GM12878 (cell line): ENCODE data around the gene FANCF. TPM values are rescaled to one million over a fixed set of nuclear protein-coding genes. Genes with fewer than 3 reads are reported as not detected.

Experiments
- BCL3 ChIP-seq: IDR thresholded peaks from 2 replicates; pipeline ENCODE4 v1.6.1; 2011; ENCODE audit warnings: borderline replicate concordance, low read depth, mild to moderate bottlenecking, moderate library complexity, low read length; ENCODE audit not compliant: insufficient read depth, poor library complexity, severe bottlenecking
- BRCA1 ChIP-seq: IDR thresholded peaks from 2 replicates; pipeline ENCODE4 v1.6.1; 2011; ENCODE audit warnings: low read depth, low read length, improper control_type of control experiment
- CEBPB ChIP-seq, 2 experiments: fragments of 150-350 bp in 1 of 2; IDR thresholded peaks; 2 replicates each; pipeline ENCODE4 v1.6.1; 2012 to 2014; ENCODE audit warnings: low read depth in 2 of 2, low read length in 2 of 2, borderline replicate concordance in 1 of 2, inconsistent platforms in 1 of 2
- CHD4 ChIP-seq: fragments of 200-600 bp; sonication (generic); IDR thresholded peaks from 2 replicates; pipeline ENCODE4 v1.6.1; 2016; ENCODE audit warnings: mild to moderate bottlenecking
- CREM ChIP-seq: IDR thresholded peaks from 2 replicates; pipeline ENCODE4 v1.6.1; 2014; ENCODE audit warnings: antibody characterized with exemption, low read depth
- ESRRA ChIP-seq: IDR thresholded peaks from 2 replicates; pipeline ENCODE4 v1.6.1; 2012; ENCODE audit warnings: mild to moderate bottlenecking, low read length, improper control_type of control experiment
- EZH2 ChIP-seq: IDR thresholded peaks from 2 replicates; pipeline ENCODE4 v1.6.1; 2012; ENCODE audit warnings: low read depth, mild to moderate bottlenecking, control low read depth, inconsistent platforms, low read length, borderline replicate concordance; ENCODE audit not compliant: control insufficient read depth
- HDAC2 ChIP-seq: fragments of 200-600 bp; sonication (generic); IDR thresholded peaks from 2 replicates; pipeline ENCODE4 v1.6.1; 2017
- HDGF ChIP-seq: fragments of 450-650 bp; IDR thresholded peaks from 2 replicates; pipeline ENCODE4 v1.6.1; 2016; ENCODE audit warnings: antibody characterized with exemption
- HSF1 ChIP-seq: fragments of 150-350 bp; IDR thresholded peaks from 2 replicates; pipeline ENCODE4 v1.6.1; 2014; ENCODE audit warnings: mild to moderate bottlenecking, low read depth, low read length
- MAX ChIP-seq: IDR thresholded peaks from 2 replicates; pipeline ENCODE4 v1.6.1; 2012; ENCODE audit warnings: low read depth, low read length, improper control_type of control experiment
- NFIC ChIP-seq: IDR thresholded peaks from 2 replicates; pipeline ENCODE4 v1.6.1; 2012; ENCODE audit warnings: low read depth, mild to moderate bottlenecking, inconsistent platforms, low read length, moderate library complexity
- NFYA ChIP-seq: IDR thresholded peaks from 2 replicates; pipeline ENCODE4 v1.6.1; 2011; ENCODE audit warnings: low read depth, mild to moderate bottlenecking, low read length, improper control_type of control experiment, borderline replicate concordance
- POLR2A ChIP-seq: IDR thresholded peaks from 2 replicates; pipeline ENCODE4 v1.6.1; 2011; ENCODE audit warnings: low read depth, mild to moderate bottlenecking, low read length
- POU2F2 ChIP-seq: IDR thresholded peaks from 3 replicates; pipeline ENCODE4 v1.6.1; 2011; ENCODE audit warnings: low read depth, mild to moderate bottlenecking, low read length, borderline replicate concordance
- RAD51 ChIP-seq: fragments of 450-650 bp; IDR thresholded peaks from 2 replicates; pipeline ENCODE4 v1.6.1; 2016; ENCODE audit warnings: moderate library complexity, mild to moderate bottlenecking, inconsistent platforms
- RBBP5 ChIP-seq: fragments of 200-600 bp; sonication (generic); conservative IDR thresholded peaks from 2 replicates; pipeline ENCODE4 v1.6.1; 2016
- REST ChIP-seq: IDR thresholded peaks from 2 replicates; pipeline ENCODE4 v1.6.1; 2012; ENCODE audit warnings: mild to moderate bottlenecking, low read depth, low read length
- SPI1 ChIP-seq: IDR thresholded peaks from 2 replicates; pipeline ENCODE4 v1.6.1; 2011; ENCODE audit warnings: low read depth, mild to moderate bottlenecking, low read length, moderate library complexity, borderline replicate concordance; ENCODE audit not compliant: insufficient read depth
- STAT3 ChIP-seq: IDR thresholded peaks from 2 replicates; pipeline ENCODE4 v1.6.1; 2011; ENCODE audit warnings: low read depth, low read length, improper control_type of control experiment
- SUPT20H ChIP-seq: IDR thresholded peaks from 2 replicates; pipeline ENCODE4 v1.6.1; 2011; ENCODE audit warnings: low read depth, mild to moderate bottlenecking, low read length, moderate library complexity, borderline replicate concordance; ENCODE audit not compliant: control insufficient read depth
- YBX1 ChIP-seq: fragments of 450-650 bp; IDR thresholded peaks from 2 replicates; pipeline ENCODE4 v1.6.1; 2016; ENCODE audit warnings: antibody characterized with exemption
- YY1 ChIP-seq: IDR thresholded peaks from 2 replicates; pipeline ENCODE4 v1.6.1; 2011; ENCODE audit warnings: low read depth, mild to moderate bottlenecking, low read length
- ZNF217 ChIP-seq: fragments of 450-650 bp; IDR thresholded peaks from 2 replicates; pipeline ENCODE4 v1.6.1; 2017; ENCODE audit warnings: antibody characterized with exemption, mild to moderate bottlenecking
- polyA plus RNA-seq, 11 experiments: library from polyadenylated mRNA; depleted of rRNA in 4 of 11; unstranded in 6 of 11; stranded (reverse) in 5 of 11; fragments of >200 nt; fragmentation: Nextera tagmentation in 4 of 11; fragmentation: Illumina TruSeq in 1 of 11; extraction: Ambion mirVana in 4 of 11; extraction: Trizol in 1 of 11; gene quantifications; 1 replicate in 1 of 11; 2 replicates in 10 of 11; pipeline versions ENCODE4 v1.2.1 to v1.2.3, GENCODE V29; 2011 to 2016; ENCODE audit warnings: inconsistent platforms in 2 of 11, missing spikeins in 2 of 11, low read depth in 1 of 11
- total RNA-seq, 4 experiments: library from RNA; depleted of rRNA in 3 of 4; stranded (reverse); fragments of >200 nt in 3 of 4; fragmentation: Illumina TruSeq in 1 of 4; extraction: Trizol in 1 of 4; gene quantifications; 2 replicates each; pipeline versions ENCODE4 v1.2.1 to v1.2.3, GENCODE V29; 2013 to 2021

Gene FANCF
- total and polyA plus RNA-seq, 10 of the 15 experiments (the other 5 are each of a cell fraction or from before 2014, with no cell fraction given), result 1.6 to 19.9 (median 12.2) TPM

GRCh38 chr11:22674470-22675439 lies 49.1 kb upstream of the FANCF start (continued):
- peak; percentile 77; the same call in 1 of the 2 replicates for TF ChIP-seq NFIC
- TF ChIP-seq BRCA1, result no peak
- TF ChIP-seq EZH2, result no peak
- TF ChIP-seq SUPT20H, result no peak
- no peak for TF ChIP-seq HSF1
- TF ChIP-seq ESRRA, result no peak
- no peak for TF ChIP-seq SPI1
- no peak for TF ChIP-seq HDGF
- no peak for TF ChIP-seq CREM
- 0 out of 2 replicates have a peak, but pooled peaks have one; percentile 8 for TF ChIP-seq RAD51
- no peak for TF ChIP-seq BCL3
- no peak for TF ChIP-seq POLR2A
- TF ChIP-seq CHD4, result no peak
- TF ChIP-seq YBX1, result no peak
- no peak for TF ChIP-seq CEBPB (IDR thresholded peaks at IDR 0.05; ENCODE audit: borderline replicate concordance in 1 of 2, low read depth in 2 of 2, low read length in 2 of 2)
- TF ChIP-seq YY1, result no peak
- no peak for TF ChIP-seq STAT3
- no peak for TF ChIP-seq ZNF217
- TF ChIP-seq NFYA, result no peak
- no peak for TF ChIP-seq HDAC2
- TF ChIP-seq RBBP5, result no peak
- TF ChIP-seq REST, result no peak
- no peak for TF ChIP-seq POU2F2
- no peak for TF ChIP-seq MAX
